ENCODE measurements around the gene GON7.

The GON7 gene, protein sequence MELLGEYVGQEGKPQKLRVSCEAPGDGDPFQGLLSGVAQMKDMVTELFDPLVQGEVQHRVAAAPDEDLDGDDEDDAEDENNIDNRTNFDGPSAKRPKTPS

DNA sequence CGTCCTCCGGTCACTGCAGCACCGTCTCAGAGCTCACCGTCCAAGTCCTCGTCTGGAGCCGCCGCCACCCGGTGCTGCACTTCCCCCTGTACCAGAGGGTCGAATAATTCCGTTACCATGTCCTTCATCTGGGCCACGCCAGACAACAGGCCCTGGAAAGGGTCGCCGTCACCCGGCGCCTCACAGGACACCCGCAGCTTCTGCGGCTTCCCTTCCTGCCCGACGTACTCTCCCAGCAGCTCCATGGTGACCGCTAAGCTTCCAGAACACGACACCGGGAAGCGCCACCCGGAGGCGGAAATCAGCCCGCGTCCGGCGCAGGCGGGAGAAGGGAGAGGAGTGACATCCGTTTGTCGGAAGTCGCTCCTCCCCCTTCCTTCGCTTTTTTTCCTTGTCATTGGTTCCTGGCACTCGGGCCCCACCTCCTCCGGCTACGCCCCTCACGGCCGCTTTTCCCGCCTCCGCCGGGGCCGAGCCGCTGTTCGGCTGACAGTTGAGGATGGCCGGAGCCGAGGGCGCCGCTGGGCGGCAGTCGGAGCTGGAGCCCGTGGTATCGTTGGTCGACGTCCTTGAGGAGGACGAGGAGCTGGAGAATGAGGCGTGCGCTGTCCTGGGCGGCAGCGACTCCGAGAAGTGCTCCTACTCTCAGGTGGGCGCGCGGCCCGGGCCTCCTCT is at the start of gene GON7, which contains the start of gene UBR7:
GON7 (minus strand) TSS at position 273 of the 675 bp plus-strand sequence; CDS start at position 245, 28 bp downstream.
UBR7 (plus strand) TSS at position 464 of the 675 bp plus-strand sequence; CDS start at position 500, 36 bp downstream.
- Histone ChIP-seq H3K4me1 (peaks cover 0 to 32% (median 21%) of the 10 kb centered on the region in 4 donors), H3K27me3 (no peaks in the 10 kb centered on the region), H3K36me3 (peaks cover 4 to 12% (median 6%) of the 10 kb centered on the region in 3 donors), H3K4me3 (peak within 1 kb of the TSS; percentile 78 to 84), H3K27ac (peak within 1 kb of the TSS; percentile 82 to 90), H3K9me3 (no peaks in the 10 kb centered on the region)
- TF ChIP-seq, protein P1, sequence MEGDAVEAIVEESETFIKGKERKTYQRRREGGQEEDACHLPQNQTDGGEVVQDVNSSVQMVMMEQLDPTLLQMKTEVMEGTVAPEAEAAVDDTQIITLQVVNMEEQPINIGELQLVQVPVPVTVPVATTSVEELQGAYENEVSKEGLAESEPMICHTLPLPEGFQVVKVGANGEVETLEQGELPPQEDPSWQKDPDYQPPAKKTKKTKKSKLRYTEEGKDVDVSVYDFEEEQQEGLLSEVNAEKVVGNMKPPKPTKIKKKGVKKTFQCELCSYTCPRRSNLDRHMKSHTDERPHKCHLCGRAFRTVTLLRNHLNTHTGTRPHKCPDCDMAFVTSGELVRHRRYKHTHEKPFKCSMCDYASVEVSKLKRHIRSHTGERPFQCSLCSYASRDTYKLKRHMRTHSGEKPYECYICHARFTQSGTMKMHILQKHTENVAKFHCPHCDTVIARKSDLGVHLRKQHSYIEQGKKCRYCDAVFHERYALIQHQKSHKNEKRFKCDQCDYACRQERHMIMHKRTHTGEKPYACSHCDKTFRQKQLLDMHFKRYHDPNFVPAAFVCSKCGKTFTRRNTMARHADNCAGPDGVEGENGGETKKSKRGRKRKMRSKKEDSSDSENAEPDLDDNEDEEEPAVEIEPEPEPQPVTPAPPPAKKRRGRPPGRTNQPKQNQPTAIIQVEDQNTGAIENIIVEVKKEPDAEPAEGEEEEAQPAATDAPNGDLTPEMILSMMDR (IDR thresholded peaks at IDR 0.05) = peak; percentile 15 to 36
- DNase-seq = peak; percentile 95 to 98
- intact Hi-C loops (cut with DNase I; ENCODE audit: low total_unique reads) = loop anchor here (1.0 to 2.0 kb wide), 2 partner anchors 92 to 254 kb away; partner anchors contain the start of gene ITPK1

DNA sequence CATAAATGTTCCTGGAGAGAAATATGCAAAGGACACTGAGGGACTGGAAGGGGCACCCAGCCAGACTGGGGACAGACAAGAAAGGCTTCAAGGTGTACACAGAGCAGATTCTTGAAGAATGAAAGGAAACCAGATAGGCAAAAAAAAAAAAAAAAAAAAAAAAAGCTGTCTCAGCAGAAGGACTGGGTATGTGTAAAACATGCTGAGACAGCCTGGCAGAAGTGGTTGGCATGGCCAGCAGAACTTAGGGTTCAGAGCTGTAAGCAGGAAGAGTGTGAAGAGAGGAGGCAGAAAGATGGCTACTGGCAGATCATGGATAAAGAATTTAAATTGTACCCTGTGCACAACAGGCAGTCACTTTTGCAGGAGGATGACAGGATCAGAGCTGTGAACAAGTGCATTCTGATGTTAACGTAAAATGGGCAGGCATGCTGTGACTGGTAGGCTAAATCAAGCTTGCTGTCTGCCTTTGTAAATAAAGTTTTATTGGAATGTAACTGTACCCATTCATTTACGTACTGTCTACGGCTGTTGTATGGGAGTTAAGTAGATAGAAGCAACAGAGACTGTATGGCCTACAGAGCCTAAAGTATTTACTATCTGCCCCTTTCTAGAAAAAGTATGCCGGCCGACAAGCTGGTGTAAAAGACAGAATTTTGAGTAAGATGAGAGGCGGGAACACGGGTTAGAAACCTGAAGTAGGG is 42.4 kb upstream of the GON7 start:
- H3K27me3 ChIP-seq = no peaks in the 10 kb centered on the region
- no peaks in the 10 kb centered on the region for H3K9me3 ChIP-seq
- DNase-seq = no peak
- intact Hi-C loops (cut with DNase I; ENCODE audit: low total_unique reads) = no loop called here
- no peak overlapping the region for H3K4me3 ChIP-seq
- no peak overlapping the region for H3K27ac ChIP-seq
- TF ChIP-seq, protein P1 (IDR thresholded peaks at IDR 0.05) = no peak
- H3K4me1 ChIP-seq = no peaks in the 10 kb centered on the region
- H3K36me3 ChIP-seq = peaks cover 68 to 80% (median 77%) of the 10 kb centered on the region in 3 donors

DNA sequence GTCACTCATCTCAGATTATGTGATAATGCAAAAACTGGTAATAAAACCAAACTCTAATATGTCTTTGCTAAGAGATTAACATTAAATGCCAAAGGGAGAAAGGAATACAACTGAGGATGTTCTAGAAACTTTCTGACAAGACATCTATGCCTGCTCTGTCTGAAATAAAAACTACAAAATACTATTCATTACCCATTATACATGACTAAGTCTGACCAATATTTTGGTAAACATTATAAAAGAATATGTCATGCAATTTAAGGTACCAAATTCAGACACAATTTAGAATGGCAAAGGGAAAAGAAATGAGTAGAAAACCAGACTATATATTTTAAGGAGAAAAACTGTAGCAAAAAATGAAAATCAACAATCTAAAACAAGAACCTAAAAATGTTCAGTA is 39.7 kb upstream of the GON7 start:
- TF ChIP-seq, protein P1 (IDR thresholded peaks at IDR 0.05) = no peak
- intact Hi-C loops (cut with DNase I; ENCODE audit: low total_unique reads) = no loop called here
- H3K27me3 ChIP-seq = no peaks in the 10 kb centered on the region
- no peak for DNase-seq
- H3K4me3 ChIP-seq = no peak overlapping the region
- H3K4me1 ChIP-seq = no peaks in the 10 kb centered on the region
- no peaks in the 10 kb centered on the region for H3K9me3 ChIP-seq
- no peak overlapping the region for H3K27ac ChIP-seq
- peaks cover 76 to 94% (median 80%) of the 10 kb centered on the region in 3 donors for H3K36me3 ChIP-seq

DNA sequence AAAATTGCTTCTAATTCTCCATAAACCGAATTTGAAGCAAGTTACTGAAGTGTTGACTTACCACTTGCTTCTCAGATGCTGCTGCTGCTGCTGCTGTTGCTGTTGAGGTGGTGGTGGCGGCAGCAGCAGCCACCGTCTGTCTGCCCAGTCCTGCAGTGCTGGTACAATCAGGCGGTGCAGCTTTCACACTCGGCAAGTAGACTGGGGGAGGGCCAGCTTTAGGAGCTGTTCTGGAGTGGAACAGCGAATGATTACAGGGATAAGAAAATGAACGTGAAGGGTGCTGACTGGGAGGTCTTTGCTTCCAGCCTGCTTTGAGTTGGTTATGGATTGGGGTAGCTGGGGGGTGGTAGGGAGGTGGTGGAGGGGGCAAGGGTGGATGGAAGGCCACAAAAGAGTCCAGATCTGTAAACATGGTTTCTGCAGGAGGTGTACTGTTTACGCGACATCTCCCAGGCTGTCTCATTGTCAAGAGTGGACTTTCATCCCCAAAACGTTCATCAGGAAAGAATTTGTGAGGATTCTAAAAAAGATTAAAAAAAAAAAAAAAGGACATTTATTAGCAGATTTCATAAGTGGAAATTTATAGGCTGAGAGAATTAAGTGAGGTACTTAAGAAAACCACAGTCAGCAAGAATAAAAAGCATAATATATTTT is 39.0 kb upstream of the GON7 start:
- intact Hi-C loops (cut with DNase I; ENCODE audit: low total_unique reads) = no loop called here
- TF ChIP-seq, protein P1 (IDR thresholded peaks at IDR 0.05) = no peak
- DNase-seq = no peak
- H3K4me3 ChIP-seq = no peak overlapping the region
- H3K27ac ChIP-seq = no peak overlapping the region
- H3K4me1 ChIP-seq = no peaks in the 10 kb centered on the region
- H3K9me3 ChIP-seq = no peaks in the 10 kb centered on the region
- no peaks in the 10 kb centered on the region for H3K27me3 ChIP-seq
- peaks cover 76 to 94% (median 78%) of the 10 kb centered on the region in 3 donors for H3K36me3 ChIP-seq

DNA sequence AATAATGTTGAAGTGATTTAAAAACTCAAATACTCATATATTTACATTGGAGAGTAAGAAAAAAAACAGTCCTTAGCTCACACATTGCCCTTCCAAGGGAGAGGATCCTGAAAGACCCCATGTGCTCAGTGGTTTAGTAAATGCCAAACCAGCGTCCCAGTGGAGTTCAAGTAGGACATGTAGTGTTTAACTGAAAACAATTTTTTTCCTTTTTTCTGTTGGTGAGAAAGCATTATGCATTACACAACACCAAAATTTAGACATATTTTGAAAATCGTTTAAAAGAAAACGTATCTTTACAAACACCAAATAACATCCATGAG is 33.8 kb upstream of the GON7 start:
- Histone ChIP-seq H3K27ac (no peak overlapping the region), H3K4me1 (no peaks in the 10 kb centered on the region), H3K36me3 (peaks cover 44 to 66% (median 47%) of the 10 kb centered on the region in 3 donors), H3K4me3 (no peak overlapping the region), H3K9me3 (no peaks in the 10 kb centered on the region), H3K27me3 (no peaks in the 10 kb centered on the region)
- DNase-seq = no peak
- TF ChIP-seq, protein P1 (IDR thresholded peaks at IDR 0.05) = no peak
- intact Hi-C loops (cut with DNase I; ENCODE audit: low total_unique reads) = no loop called here
